Suppressor macrophage (primary cell): ENCODE results near the gene APCS.

Source experiments
- DNase-seq, 4 experiments: peaks; one replicate each; pipeline ENCODE4 v3.0.0-alpha.2; 2020 to 2022
- total RNA-seq, 17 experiments: gene quantifications; one replicate each; lab custom pipeline; 2026; ENCODE audit warnings: mixed read lengths in 6 of 17, inconsistent platforms in 3 of 17; lab: John Stamatoyannopoulos, UW

APCS gene, protein sequence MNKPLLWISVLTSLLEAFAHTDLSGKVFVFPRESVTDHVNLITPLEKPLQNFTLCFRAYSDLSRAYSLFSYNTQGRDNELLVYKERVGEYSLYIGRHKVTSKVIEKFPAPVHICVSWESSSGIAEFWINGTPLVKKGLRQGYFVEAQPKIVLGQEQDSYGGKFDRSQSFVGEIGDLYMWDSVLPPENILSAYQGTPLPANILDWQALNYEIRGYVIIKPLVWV
- total RNA-seq = 0 to 0.22 (median 0) reads per million in 17 experiments

DNA sequence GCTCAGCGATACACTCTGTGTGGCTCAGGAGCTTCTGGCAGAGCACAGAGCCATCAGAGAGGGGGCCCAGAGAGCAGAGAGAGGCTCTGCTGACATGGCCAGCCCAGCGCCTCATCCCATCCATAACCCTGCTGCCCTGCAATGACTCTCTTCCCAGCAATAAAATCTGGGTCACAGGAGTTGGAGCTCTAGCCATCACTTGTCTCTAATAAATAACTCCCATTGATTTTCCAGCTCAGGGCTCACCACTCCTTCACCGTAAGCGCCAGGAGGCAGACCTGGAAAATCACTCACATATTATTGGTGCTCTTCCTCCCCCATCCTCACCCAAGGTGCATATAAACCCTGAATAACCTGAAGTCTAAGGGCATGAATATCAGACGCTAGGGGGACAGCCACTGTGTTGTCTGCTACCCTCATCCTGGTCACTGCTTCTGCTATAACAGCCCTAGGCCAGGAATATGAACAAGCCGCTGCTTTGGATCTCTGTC is at the start of gene APCS:
Gene APCS (plus strand): TSS at position 366 of the 491 bp plus-strand sequence. CDS start 96 bp downstream, at position 462.
- DNase-seq = no peak

DNA sequence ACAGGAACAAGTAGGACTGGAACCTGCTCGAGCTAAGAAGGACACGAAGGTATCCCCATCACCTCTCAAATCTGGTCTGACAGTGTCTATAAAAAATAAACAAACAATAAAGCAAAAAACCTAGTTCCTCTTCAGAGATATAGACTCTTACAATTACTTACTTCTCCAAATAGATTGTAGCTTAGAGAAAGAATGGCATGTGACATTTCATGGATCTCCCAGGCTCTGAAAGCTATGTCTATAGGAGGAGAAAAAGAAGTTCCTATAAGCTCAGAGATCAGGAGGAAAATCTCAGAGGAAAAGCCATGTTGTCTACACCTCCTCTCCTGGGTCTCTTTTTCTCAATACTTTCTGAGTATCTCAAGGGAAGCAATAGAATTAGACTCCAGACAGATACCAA is 39.5 kb upstream of the APCS start:
- DNase-seq = peak; percentile 18 to 73 (median 48)

DNA sequence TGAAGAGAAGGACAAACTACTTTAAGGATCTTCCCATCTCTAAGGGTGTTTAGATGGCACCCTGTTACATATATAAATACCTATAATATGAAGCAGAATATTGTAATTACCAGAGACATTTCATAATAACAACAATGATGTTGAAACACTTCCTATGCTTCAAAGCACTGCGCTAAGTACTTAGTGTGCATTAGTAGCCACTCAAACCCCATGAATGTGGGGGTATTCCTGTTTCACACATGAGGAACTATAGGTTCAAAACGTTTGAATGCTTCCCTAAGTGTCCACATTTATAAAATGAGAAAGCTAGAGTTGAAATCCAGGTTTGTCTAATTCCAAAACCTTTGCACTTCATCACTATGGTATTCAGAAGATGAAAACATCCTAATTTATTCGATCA is 33.4 kb upstream of the APCS start:
- DNase-seq = peak; percentile 39 to 77 (median 54)

DNA sequence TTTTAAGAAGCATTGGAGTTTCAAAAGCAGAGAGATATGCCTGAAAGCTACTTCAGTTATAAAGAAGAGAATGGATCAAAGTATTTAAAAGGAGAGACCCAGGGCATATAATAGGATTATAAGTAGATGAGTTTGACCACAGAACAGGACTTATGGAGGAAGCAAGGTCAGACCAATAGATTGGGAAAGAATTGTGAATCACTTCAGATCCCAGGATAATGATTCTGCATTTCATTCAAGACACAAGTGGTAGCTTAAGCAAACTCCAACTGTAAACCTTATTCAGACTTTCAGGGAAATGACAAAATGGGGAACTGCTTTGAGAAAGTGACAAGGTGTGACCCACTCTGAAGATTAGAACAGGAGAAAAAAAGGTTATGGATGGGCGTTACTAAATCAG is 32.9 kb upstream of the APCS start:
- peak; percentile 4 to 56 (median 28) for DNase-seq

DNA sequence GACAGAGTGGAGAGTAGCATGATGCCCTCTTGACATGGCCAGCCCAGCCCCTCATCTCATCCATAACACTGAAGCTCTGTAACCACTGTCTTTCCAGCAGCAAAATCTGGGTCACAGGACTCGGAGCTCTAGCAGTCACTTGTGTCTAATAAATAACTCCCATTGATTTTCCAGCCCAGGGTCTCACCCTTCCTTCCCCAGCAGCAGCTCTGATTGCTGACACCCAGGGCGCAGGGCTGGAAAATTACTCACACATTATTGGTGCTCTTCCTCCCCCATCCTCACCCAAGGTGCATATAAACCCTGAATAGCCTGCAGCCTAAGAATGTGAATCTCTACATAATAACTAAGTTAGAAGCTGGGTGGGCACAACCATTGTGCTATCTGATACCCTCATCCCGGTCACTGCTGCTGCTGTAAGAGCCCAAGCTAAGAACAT is 30.7 kb upstream of the APCS start:
- no peak for DNase-seq

DNA sequence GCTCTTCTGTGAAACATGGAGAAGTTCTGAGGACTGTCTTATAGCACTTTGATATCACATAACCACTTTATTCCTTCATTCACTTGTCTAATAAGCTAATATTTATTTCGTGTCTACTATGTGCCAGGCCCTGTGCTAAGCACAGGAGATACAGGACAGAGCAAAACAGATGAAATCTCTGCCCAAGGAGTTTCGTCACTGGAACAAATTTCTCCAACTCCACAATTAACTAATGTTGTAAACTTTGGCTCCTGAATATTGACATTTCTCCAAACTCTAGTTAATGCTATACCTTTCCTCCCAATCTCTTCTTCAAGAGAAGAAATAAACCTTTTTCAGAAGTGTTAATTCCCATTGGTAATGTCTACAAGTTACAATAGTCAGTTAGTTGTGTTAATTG is 27.0 kb upstream of the APCS start:
- no peak for DNase-seq

DNA sequence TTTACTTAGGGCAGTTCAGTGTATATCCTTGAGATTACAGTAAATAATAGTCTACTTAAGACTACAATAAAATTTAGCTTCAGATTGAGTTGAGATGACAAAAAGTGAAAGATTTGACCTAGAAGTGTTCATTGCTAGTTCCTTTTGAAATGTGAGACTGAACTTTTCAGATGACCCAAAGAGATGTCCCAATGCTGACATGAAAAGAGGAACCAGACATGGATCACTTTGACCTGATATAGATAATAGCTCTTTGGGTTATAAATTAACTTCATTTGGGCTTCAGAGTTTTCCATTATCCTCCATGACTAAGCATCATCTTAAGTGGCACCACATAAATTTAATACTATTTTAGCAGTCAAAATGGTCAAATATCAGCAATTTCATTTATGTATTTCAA is 26.1 kb upstream of the APCS start:
- peak in 2 of 4 experiments; percentile 40 to 42 for DNase-seq

DNA sequence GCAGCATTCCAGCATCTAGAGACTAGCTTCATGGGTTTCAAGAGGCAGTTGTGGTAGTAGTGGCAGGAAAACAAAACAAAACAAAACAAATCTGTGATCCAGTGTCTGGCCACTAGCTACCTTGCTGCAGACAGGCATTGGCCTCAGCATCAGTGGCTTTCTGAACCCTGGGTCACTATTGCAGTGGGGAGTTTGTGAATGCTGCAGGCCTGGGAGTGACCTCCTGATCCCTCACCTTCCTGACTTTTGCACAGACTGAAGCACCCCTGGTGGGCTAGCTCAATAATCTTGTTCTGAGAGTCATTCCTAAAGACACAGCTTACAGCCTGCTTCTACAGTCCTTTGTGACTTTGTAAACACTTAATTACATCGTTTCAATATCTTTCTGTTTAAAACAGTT is 24.9 kb upstream of the APCS start:
- no peak for DNase-seq

DNA sequence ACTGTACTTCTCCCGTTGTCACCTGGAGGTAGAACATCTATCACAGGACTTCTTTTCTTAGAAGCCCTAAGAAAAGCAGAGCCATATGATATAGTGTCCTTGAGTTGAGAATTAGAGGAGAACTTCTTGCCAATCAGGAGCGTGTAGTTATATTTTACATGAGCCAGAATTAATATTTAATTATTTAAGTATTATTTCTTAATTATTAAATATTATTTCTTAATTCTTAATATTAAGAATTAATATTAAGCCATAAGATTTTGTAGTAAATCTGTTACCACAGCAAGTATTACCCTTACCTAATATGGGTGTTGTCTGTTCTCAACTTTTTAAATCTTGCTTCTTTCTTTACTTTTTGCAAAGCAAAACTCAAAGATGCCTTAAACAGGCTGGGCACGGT is 10.2 kb upstream of the APCS start:
- DNase-seq = no peak

DNA sequence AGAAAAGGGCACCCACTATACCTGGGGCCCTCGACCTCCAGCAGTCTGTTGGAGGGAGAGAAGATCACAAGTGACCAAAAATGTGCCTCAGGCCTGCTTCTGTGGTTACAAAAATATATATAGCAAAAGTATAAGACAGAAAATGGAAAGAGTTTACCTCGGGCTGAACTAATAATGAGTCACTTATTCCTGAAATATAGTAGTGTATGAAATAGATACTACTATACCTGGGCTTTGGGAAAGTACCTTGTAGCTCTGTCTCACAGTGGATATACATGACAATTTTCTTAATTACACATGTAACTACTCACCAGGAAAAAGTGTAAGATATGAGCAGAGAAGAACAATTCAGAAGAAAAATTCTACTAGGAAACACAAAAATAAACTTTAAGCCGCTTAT is 7.3 kb upstream of the APCS start:
- DNase-seq = no peak

DNA sequence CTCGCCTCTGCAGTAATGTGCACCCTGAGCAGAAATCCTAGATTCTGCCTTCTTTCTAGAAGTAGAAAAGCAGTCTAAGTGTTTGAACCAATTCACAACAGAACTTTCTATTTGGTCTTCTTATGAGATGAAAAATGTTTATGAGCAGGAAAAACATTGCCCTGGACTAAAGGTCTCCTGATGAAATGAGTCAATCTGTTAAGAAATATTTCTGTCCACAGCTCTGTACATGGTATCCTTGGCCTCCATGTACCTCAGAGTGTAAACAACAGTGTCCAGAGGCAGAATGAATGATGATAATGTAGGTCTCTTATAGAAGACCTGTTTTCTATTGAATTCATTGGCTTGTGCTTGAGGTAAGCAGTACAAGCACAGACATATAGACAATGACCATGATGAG is 6.2 kb upstream of the APCS start:
- no peak for DNase-seq

DNA sequence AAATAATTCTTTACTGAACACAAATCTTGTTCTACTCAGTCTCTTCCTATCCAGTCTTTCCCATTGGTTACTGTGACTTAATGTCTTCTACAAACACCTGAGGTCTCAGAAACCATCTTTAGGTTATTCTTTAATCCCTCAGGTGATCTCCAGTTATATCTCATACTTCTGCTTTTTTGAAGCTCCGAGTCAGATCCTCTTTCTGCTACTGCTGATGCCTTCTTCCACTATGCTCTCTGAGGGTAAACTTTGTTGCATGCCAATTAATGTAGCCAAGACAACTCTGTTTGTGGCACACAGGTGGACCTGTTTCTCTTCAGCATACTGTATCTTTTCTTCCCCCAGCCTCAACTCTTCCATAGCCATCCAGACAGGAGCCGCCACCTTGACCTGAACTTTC is 3.1 kb upstream of the APCS start:
- peak in 1 of 4 experiments; percentile 16 for DNase-seq

DNA sequence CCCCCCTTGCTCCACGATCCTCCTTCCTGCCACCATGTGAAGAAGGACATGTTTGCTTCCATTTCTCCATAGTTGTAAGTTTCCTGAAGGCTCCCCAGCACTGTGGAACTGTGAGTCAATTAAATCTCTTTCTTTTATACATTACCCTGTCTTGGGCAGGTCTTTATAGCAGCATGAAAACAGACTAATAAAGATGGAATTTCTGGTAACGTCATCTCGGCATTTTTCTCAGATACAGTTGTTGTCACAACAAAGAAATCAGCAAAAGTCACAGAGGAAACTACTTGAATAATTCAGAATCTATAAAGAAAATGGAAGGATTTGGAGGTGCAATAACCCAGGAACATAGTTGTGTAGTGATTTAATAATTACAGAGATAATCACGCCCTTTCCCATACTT is 4.4 kb downstream of the APCS start:
- no peak for DNase-seq

DNA sequence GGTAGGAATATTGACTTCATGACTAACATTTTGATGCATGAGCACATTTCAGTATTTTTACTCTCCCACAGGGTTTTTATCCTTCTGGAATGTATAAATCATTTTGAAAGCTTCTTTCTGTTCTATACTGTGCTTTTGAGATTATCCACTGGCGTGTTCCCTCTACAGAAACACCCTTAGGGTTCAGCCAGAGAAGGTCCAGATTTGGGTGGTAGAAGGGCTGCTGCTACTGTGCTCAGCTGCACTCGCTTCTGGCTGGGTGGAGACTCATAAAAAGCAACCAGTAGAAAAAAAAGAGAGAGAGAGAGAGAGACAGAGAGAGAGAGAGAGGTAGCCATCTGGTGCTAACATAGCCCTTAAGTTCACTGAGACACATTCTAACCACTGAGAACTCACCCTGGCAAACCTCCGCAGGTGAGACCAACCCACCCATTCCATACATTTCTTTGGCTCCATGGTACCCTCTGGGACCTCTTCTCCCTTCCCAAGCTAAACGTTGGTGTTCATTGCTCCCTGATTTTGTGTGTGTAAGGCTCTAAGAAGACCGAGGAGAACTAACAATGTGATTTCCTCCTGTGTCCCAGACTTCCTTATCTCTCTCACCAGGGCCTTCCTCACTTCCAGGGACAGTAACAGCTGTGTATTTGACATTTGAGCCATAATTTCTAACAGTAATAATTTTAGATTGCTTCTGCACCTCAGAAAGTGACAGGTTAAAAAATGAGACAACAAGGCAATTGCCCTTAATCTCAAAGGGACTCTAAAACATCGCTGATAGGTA is 7.2 kb downstream of the APCS start:
- DNase-seq = peak in 1 of 4 experiments; percentile 8

DNA sequence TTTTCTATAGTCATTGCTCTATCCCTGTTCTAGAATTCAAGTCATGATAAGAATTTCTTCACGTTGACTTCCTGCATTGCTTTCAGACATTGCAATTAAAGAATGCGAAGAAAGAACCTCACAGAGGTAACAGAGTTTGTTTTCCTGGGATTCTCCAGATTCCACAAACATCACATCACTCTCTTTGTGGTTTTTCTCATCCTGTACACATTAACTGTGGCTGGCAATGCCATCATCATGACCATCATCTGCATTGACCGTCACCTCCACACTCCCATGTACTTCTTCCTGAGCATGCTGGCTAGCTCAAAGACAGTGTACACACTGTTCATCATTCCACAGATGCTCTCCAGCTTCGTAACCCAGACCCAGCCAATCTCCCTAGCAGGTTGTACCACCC is 10.6 kb downstream of the APCS start:
- no peak for DNase-seq

DNA sequence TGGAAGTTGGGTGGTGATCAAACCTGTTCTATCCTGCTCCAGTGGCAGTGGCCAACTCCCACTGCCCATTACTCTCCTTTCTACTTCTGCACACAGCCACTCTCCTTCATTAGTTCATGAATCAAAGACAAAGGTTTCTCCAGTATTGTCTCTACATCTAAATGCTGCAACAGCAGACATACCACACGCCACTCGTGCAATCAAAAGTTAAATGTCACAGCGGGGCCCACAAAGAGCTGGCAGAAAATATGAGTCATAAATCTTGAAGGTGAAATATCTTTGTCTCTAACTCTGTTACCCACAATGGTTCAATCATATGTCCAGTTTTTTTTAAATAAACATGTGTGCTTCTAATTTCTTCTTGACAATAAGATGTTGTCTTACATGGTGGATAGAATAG is 13.3 kb downstream of the APCS start:
- no peak for DNase-seq

DNA sequence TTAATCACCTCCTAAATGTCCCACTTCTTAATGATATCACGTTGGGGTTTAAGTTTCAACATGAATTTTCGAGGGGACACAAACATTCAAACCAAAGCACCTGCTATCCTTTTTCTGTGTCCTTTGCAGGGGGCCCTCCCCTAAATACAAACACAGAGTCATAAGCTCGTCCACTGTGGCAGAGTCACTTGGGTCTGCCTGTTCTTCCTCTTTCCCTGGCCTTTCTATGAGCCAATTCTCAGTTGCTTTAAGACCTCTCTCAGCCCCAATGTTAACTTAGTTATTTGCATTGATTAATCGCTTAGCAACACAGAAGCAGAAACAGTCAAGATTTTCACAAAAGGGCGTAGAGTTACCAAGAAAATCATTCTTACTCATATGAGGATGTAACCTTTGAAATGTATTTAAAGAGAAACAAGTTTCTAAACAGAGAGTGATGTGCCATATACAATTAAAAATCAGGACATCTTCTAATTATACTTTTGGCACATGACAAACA is 14.9 kb downstream of the APCS start:
- DNase-seq = peak in 2 of 4 experiments; percentile 11 to 19

DNA sequence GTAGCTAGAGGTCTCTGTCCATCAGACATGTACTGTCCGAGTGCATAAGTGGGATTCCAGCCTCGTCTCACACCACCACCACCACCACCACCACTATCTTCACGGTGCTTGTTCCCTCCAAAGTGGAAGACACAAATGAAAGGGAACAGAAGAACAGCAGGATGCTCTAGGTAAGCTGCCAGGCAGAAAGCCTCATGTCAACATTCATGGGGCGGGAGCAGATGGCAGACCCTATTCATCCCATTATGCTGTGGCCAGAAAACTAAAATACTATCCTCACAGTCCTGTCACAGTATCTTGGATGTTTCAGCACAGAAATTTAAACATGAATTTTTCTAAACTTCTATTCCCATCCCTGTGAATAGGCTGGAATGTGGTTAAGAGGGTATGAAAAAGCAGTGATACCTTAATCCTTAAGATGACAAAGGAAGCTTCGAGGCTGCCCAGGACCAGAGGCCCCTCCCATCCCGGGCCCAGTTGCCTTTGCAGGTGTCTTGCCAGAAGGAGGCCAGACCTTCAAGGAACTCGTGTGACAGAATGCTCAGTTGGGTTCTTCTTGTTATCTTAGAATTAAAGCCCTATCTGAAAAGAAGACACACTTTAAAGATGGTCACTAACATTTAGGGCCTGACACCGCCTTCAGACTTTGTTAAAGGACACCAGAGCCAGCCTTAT is 24.7 kb downstream of the APCS start:
- DNase-seq = no peak

DNA sequence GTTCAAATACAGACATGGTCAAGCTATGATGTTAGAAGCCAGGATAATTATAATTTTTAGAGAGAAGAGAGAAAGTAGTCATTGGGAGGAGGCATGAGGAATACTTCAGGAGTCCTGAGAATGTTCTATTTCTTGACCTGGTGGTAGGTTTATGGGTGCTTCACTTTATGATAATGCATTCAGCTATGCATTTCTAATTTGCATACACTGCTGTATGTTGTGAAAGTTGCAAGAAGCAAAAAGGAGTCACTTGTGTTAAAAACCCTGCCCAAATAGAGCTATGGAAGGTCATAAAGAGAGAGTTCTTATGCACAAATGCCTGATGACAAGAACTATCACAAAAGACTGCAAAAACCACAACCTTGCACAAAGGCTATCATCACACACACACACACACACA is 45.3 kb downstream of the APCS start:
- no peak for DNase-seq
